Fibroblast of peridontal ligament (primary cell): ENCODE measurements around the gene VPS52.
"Not testable (repeated sequence)": the region's sequence is repeated elsewhere in the genome, so short reads cannot be mapped to it uniquely, and the experiment has no call there.

ENCODE experiments used
- DNase-seq: peaks from one replicate; pipeline ENCODE4 v3.0.0-alpha.2; 2010; ENCODE audit errors: extremely low read depth

Gene VPS52

GRCh38 chr6:33279971-33280511, 8.4 kb upstream of the VPS52 start:
- DNase-seq, result peak; percentile 31

- no peak for DNase-seq
Observed at GRCh38 chr6:33279257-33279695, 7.6 kb upstream of the VPS52 start.

- DNase-seq, result no peak
Observed at GRCh38 chr6:33278810-33279209, 7.1 kb upstream of the VPS52 start.

GRCh38 chr6:33278392-33278741, 6.7 kb upstream of the VPS52 start:
- DNase-seq, result no peak

GRCh38 chr6:33277663-33278391, 6.2 kb upstream of the VPS52 start:
- no peak for DNase-seq

- peak; percentile 45 for DNase-seq
Observed at GRCh38 chr6:33276864-33277662, 5.4 kb upstream of the VPS52 start, which contains the start of gene B3GALT4. Gene B3GALT4, plus strand, starts transcription at chr6:33277123. Its CDS starts 297 bp downstream, at chr6:33277420.

- no peak for DNase-seq
Observed at GRCh38 chr6:33276581-33276863, 4.8 kb upstream of the VPS52 start.

- DNase-seq, result not testable (repeated sequence)
Observed at GRCh38 chr6:33275795-33276580, 4.3 kb upstream of the VPS52 start.

GRCh38 chr6:33273924-33274902, 2.5 kb upstream of the VPS52 start:
- no peak for DNase-seq

GRCh38 chr6:33273129-33273923, 1.6 kb upstream of the VPS52 start:
- peak; percentile 11 for DNase-seq

- DNase-seq, result no peak
Observed at GRCh38 chr6:33272275-33273128, 826 bp upstream of the VPS52 start.

GRCh38 chr6:33271117-33271467, 584 bp downstream of the VPS52 start:
- DNase-seq, result no peak

- no peak for DNase-seq
Observed at GRCh38 chr6:33264015-33264414, 7.7 kb downstream of the VPS52 start.

GRCh38 chr6:33262490-33262889, 9.2 kb downstream of the VPS52 start:
- not testable (repeated sequence) for DNase-seq

- DNase-seq, result no peak
Observed at GRCh38 chr6:33259032-33259431, 12.6 kb downstream of the VPS52 start.

GRCh38 chr6:33254591-33254990, 17.1 kb downstream of the VPS52 start:
- DNase-seq, result no peak

- DNase-seq, result peak; percentile 25
Observed at GRCh38 chr6:33252759-33253158, 18.9 kb downstream of the VPS52 start.

GRCh38 chr6:33251395-33252012, 20.2 kb downstream of the VPS52 start:
- peak; percentile 12 for DNase-seq

GRCh38 chr6:33250731-33251130, 20.9 kb downstream of the VPS52 start:
- no peak for DNase-seq
